HG03135 (cell line): ENCODE data around the gene ARRDC5.
"Not testable (repeated sequence)": the region's sequence is repeated elsewhere in the genome, so short reads cannot be mapped to it uniquely, and the experiment has no call there.

ENCODE experiments used
- ATAC-seq: cut with Tn5 transposase; IDR thresholded peaks from one replicate; pipeline ENCODE4 v1.9.1; 2021; ENCODE audit warnings: mild to moderate bottlenecking, moderate library complexity; ENCODE audit not compliant: unreplicated experiment

Gene ARRDC5

DNA sequence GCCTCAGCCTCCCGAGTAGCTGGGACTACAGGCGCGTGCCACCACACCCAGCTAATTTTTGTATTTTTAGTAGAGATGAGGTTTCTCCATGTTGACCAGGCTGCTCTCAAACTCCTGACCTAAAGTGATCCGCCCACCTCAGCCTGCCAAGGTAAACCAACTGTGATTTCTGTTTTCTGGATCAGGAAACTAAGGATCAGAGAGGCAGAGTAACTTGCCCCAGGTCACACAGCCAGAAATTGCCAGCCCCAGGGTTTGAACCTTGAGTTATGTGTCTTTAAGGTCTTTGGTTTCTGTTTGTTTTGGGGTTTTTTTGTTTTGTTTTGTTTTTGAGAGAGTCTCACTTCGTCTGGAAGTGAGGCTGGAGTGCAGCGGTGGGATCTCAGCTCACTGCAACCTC is 31.0 kb downstream of the ARRDC5 start:
- no peak for ATAC-seq

DNA sequence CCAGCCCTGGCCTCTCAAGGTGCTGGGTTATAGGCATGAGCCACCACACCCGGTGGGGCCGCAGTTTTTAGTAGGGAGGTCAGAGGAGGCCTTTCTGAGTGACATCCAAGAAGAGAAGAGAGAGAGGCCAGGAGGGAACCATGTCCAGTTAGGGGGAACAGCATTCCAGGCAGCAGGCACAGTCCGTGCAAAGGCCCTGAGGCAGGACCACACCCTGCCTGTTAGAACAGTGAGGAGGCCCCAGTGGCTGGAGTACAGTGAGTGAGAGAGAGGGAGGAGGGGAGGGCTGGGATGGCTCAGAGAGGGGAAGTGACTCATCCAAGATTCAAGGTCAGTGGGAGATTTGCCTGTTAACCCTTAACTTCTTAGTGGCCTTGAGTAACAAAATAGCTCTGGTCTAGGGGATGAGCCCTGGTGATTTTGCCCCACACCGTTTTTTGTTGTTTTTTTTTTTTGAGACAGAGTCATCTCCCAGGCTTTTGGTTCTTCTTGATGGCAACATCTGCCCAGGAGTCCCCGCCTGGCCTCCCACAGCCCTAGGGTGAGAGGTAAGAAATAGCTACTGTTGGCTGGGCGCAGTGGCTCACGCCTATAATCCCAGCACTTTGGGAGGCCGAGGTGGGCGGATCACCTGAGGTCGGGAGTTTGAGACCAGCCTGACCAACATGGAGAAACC is 32.5 kb downstream of the ARRDC5 start:
- ATAC-seq = no peak

DNA sequence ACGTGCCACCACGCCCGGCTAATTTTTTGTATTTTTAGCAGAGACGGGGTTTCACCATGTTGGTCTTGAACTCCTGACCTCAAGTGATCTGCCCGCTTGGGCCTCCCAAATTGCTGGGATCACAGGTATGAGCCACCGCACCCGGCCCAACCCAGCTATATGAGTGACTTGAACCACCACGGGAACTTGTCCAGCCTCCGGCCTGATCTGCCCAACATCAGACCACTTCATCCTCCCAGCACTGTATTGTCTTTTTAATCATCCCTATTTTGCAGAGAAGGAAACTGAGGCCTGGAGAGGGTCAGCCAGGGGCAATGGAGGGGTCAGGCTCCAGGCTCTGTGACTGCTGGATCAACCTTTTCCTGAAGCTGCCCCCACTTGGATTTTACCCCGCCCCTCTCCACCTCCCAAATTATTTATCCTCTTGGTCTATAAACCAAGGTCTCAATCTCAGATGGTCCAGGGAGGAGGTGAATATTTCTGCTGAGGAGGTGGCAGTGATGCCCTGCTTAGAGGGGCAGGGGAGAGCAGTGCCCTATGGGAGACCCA is 34.3 kb downstream of the ARRDC5 start:
- no peak for ATAC-seq

DNA sequence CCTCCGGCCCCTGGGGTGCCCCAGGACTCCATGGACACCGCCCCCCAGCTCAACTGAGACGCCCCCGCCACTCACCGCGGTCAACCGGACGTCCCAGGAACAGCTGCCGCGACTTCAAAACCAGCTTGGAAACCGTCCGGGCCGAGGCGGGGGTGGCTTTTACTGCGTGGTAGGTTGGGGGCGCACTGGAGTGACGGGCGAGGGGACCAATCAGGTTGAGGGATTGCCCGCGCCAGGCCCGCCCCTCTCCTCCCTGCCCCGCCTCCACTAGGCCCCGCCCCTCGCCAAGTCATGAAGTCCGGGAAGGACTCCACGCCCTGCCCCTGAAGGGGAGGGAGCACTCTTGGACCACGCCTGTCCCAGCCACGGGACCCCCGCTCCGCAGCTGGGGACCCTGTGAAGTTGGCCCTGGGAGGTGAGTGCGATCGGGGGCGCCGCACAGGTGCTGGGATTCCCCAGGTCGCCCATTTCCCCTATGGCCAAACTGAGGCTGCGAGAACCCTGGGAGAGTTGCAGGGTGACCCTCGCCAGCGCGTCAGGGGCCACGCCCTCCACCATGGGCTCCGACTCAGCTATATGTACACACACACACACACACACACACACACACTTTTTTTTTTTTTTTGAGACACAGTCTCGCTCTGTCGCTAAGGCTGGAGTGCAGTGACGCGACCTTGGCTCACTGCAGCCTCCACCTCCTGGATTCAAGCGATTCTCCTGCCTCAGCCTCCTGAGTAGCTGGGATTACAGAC is 35.0 kb downstream of the ARRDC5 start, which contains the start of gene PLIN3:
Gene PLIN3, minus strand, starts transcription at position 134 of the 752 bp plus-strand sequence. CDS start 6,273 bp downstream, outside the sequence.
- ATAC-seq = peak; percentile 73

DNA sequence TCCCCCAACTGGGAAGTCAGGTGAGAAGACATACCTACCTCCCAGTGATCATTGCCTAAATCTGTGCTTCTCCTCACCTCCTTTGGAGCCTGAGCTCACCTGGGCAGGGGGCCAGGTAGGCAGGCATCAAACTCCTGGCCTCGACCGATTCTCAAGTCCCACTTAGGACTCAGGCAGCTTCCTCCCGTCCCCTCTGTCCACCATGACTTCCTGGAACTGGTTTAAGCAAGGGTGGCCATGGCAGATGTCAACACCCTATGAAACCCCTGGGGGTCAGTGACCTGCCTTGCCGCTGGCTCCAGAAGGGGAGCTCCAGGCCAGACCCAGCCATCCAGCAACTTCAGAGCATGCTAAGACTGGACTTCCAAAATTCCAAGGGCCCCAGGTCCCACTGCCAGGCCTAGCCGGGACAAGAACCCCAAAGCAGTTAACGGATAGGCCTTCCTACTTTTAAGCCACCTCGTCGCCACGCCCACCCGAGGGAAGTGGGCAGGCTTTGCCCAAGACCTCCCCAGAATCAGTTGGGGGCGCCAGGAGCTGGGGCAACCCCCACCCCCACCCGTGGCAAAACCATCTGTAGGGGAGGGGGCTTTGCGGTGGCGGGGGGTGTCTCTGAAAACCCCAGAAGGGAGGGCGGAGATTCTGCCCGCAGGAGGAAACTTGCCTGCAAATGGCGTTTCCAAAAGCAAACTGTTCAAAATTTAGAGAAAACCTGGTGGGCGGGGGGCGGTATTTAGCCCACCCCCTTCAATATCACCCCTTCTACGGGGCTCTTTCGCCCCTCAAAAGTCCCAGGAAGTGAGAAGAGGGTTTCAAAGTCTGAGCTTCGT is 35.9 kb downstream of the ARRDC5 start:
- no peak for ATAC-seq

DNA sequence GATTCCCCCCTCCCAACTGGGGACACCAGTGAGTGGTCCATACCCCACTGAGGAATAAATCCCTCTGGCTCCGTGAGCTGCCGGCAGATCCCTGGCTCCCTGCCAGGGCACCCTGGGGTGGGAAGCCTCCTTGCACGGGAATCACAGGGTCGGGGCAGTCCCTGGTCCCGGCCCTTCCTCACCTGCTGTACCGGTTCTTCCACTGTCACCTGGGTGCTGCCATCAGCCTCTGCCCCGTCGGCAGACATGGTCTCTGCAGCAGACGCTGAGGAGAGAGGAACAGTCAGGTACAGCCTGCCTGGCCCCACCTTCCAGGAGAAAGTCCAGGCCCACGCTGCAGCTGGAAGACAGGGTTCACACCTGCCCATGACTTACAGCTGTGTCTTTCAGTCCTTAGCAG is 41.5 kb downstream of the ARRDC5 start:
- ATAC-seq = no peak

DNA sequence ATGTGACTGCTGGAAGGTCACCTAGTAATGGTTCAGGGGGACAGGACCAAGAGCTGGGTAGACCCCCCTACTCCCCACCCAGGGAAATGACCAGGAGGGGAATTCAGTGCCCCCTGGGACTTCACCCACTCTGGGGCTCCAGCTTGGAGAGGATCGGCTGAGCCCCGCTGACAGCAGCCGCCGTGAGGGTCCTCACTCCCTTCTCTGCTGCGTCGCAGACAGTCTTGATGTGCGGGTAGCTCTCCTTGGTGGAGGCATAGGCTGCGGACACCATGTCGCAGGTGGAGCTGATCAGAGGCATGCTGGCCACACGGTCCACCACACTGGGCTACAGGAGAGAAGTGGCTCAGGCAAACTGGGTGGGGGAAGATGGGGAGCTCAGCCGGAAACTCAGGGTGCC is 43.0 kb downstream of the ARRDC5 start:
- ATAC-seq = no peak

DNA sequence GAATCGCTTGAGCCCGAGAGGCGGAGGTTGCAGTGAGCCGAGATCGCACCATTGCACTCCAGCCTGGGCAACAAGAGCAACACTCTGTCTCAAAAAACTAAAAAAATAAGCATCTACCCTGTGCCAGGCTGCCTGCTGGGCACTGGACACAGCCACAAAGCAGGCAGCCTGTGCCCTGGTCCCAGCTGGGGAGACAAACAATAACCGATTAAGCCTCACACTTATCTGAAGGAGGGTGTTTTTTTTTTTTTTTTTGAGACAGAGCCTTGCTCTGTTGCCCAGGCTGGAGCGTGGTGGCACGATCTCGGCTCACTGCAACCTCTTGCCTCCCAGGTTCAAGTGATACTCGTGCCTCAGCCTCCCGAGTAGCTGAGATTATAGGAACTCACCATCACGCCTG is 46.2 kb downstream of the ARRDC5 start:
- not testable (repeated sequence) for ATAC-seq

DNA sequence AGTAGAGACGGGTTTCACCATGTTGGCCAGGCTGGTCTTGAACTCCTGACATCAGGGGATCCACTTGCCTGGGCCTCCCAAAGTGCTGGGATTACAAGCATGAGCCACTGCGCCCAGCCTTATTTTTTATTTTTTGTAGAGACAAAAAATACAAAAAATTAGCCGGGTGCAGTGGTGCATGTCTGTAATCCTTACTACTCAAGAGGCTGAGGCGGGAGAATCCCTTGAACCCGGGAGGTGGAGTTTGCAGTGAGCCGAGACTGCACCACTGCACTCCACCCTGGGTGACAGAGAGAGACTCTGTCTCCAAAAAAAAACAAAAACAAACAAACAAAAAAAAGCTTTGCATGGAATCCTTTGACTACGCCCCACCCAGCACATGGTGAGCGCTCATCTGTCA is 49.2 kb downstream of the ARRDC5 start:
- not testable (repeated sequence) for ATAC-seq

DNA sequence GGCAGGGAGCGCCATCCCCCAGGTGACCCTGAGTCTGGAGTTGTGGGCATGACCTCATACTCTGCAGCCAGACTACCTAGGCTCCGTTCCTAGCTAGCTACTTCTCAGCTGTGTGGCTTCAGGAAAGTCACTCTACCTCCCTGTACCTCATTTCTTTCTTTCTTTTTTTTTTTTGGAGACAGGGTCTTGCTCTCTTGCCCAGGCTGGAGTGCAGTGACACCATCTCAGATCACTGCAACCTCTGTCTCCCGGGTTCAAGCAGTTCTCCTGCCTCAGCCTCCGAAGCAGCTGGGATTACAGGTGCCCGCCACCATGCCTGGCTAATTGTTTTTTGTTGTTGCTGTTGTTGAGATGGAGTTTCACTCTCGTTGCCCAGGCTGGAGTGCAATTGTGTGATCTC is 50.2 kb downstream of the ARRDC5 start:
- ATAC-seq = no peak

DNA sequence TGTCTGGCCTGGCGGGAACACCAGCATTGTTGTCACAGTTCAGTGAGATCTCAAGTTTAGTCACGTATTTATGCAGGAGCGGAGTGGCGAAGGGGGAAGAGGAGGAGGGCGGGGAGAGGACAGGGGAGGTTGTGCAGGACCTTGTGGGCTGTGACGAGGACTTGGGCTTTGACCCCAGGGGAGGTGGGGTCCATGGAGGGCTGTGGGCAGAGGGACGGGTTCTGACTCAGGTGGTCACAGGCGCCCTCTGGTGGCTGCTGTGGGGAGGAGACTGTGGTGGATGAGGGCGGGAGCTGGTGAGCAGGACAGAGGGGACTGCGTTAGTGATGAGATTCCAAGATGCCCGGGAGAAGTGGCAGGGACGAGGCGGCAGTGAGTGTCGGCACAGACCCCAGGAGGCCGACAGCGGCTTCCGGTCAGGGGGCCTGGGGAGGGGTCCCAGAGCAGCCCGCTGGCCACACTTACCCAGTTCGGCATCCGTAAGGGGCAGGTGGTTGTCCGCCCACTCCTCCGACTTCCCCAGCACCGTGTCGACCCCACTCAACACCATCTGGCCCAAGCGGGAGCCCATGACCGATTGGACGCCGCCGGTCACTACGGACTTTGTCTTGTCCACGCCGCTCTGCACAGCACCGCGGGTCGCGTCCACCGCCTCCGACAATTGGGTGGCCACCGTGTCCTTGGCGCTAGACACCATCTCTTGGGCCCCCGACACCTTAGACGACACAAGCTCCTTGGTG is 51.0 kb downstream of the ARRDC5 start:
- no peak for ATAC-seq

DNA sequence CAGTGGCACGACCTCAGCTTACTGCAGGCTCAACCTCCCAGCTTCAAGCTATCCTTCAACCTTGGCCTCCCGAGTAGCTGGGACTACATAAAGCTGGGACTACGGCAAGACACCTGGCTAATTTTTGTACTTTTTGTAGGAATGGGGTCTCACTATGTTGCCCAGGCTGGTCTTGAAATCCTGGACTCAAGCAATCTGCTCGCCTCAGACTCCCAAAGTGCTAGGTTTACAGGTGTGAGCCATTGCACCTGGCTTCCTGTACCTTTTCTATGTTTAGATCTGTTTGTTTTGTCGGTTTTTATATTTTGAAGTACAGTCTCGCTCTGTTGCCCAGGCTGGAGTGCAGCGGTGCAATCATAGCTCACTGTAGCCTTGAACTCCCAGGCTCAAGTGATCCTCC is 53.7 kb downstream of the ARRDC5 start:
- ATAC-seq = no peak

DNA sequence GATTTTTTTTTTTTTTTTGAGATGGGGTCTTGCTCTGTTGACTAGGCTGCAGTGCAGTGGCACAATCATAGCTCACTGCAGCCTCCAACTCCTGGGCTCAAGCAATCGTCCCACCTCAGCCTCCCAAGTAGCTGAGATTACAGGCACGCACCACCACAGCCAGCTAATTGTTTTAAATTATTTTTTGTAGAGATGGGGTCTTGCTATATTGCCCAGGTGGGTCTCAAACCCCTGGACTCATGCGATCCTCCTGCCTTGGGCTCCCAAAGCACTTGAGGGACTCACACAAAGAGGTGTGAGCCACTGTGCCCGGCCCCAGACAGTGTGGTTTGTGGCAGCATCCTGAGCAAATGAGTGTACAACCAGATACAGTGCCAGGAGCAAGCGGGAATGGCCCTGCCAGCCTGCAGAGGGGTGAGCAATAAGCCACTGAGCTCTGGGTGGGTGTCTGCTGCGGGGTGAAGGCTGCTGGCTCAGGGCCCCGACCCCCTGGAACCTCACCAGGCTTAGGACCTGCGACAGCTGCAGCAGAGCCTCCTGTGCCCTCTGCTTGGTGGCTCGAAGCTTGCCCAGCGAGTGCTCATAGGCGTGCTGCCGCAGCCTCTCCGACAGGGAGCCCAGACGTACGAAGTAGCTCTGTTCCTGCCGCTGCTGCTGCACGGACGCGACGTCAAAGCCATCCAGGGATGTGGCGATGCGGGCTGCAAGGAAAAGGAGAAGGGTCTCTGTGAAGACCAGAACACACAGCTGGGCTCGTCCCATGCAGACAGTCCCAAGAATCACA is 55.3 kb downstream of the ARRDC5 start:
- no peak for ATAC-seq

DNA sequence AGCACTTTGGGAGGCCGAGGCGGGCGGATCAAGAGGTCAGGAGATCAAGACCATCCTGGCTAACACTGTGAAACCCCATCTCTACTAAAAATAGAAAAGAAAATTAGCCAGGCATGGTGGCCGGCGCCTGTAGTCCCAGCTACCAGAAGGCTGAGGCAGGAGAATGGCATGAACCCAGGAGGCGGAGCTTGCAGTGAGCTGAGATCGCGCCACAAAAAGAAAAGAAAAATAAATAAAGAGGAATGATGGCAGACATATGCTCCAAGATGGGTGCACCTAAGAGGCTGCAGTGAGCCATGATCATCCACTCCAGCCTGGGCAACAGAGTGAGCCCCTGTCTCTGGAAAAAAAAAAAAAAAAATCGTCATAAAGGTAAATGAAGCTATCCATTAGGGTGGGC is 56.7 kb downstream of the ARRDC5 start:
- not testable (repeated sequence) for ATAC-seq

DNA sequence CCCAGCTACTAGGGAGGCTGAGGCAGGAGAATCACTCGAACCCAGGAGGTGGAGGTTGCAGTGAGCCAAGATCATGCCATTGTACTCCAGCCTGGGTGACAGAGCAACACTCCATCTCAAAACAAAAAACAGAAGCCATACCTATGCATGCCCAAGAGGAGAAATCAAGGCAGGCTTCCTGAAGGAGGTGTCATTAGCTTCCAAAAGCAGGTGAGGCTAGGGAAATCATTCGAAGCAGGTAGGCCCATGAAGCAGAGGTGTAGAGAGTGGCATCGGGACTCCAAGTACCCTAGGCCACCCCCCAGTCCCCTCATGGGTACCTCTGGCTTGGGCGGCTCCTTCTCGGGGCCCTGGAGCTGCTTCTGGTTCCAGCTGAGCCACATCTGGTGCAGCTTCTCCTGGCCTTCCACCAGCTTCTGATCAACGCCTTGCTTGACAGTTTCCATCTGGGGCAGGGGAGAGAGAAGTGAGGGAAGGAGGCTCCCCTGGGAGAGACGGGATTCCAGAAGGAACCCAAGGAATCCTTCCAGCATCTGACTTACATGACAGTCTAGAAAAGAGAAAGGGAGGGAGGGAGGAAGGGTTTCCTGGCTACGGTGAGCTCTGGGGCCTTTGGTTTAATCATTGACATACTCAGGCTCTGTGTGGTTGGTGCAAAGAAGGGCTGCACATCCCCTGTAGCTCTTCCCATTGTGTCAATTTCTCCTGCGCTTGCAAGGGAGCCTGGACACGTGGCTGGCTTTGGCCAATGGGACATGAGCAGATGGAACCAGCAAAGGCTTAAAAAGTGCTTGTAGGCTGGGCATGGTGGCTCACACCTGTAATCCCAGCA is 58.1 kb downstream of the ARRDC5 start:
- no peak for ATAC-seq

DNA sequence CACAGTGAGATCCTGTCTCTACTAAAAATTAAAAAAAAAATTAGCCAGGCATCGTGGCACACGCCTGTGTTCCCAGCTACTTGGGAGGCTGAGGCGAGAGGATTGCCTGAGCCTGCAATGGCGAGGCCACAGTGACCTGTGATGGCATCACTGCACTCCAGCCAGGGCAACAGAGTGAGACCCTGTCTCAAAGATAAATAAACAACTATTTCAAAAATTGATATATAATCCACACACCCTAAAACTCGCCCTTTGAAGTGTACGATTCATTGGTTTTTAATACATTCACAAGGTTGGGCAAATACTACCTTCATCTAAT is 59.1 kb downstream of the ARRDC5 start:
- no peak for ATAC-seq
